Measurements from ENCODE around the gene GATAD2A. TPM values are rescaled to one million over a fixed set of nuclear protein-coding genes. Genes with fewer than 3 reads are reported as not detected.

GATAD2A gene
- total RNA-seq, 1 experiment from 2014 or later, result 101 TPM

DNA sequence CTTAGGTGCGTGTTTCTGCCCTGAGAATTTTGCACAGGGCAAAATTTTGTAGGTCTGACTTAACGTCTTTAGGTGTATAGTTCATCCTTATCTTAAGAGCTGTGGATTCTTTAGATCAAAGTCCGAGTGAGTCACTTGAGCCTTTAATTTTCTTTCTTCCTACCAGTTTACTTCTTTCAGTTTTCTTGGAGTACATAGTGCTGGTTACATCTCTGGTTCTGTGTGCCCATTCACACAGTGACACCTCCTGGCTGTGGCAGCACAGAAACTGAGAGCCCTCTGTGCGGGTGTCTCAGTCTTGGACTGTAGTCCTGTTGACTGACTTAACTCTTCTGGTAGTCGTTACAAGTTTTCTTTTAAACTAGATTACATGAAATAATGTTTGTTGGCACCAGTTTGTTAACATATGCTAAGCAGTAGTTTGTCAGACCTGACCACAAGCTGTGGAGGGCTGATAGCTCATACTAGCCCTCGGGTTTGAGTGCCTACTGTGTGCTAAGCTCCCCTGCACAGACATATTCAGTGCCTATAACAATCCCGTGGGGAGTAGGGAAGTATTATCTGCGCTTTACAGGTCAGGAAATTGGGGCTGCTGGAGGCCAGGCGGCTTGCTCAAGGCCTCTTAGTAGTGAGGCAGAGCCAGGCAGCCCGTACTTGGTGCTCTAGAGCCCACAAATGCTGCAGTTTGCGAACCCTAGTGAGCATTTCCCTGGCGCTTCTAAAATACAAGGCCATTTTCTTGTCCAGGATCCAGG is 1.6 kb downstream of the GATAD2A start:
- Histone ChIP-seq H3K36me3 (peaks cover 20% of the 10 kb centered on the region; the same call in 1 of the 2 replicates), H3K4me1 (peaks cover 14% of the 10 kb centered on the region), H3K9me3 (replicated peaks) (no peaks in the 10 kb centered on the region), H3K27me3 (no peaks in the 10 kb centered on the region), H3K4me3 (peak overlapping the region; percentile 95), H3K27ac (peak overlapping the region; percentile 74; the same call in 1 of the 2 replicates)
- peak in 1 of 2 experiments; percentile 40 for DNase-seq

DNA sequence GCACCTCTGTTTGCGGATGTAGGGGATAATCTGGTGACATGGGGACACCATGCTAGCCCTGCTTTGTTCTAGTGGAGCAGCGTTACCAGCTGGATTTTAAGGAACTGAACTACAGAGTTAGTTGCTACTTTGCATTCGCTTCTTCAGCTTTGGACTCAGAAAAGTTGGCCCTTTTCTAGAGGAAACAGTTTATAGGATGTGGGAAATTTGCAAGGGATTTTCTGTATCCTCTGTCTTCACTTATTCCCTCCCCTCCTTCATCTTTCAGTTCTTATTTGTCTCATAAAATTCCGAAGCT is 2.1 kb downstream of the GATAD2A start:
- Histone ChIP-seq H3K27me3 (no peaks in the 10 kb centered on the region), H3K4me1 (peaks cover 14% of the 10 kb centered on the region), H3K9me3 (replicated peaks) (no peaks in the 10 kb centered on the region), H3K27ac (no peak overlapping the region), H3K4me3 (no peak overlapping the region; the same call in 1 of the 2 replicates), H3K36me3 (peaks cover 20% of the 10 kb centered on the region; the same call in 1 of the 2 replicates)
- no peak for DNase-seq

DNA sequence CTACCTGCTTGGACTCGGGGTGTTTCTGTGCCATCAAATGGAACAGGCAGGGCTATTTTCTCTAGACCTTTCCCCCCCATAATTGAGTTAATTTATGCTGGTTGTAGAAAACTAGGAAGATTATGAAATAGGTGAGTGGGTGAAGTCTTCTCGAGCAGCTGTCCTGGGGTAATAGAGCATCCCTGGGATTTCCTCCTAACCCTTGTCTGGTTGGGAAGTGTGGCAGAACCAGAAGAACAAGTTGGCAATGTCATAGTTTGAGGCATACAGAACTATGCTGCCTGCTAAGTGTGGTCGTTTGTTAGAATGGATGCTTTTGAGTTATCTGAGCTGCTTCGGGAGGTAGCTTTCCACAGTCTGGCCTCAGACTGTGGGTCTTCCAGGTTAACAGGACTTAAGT is 3.7 kb downstream of the GATAD2A start:
- DNase-seq, result no peak
- Histone ChIP-seq H3K4me1 (peaks cover 11% of the 10 kb centered on the region), H3K27ac (no peak overlapping the region), H3K27me3 (no peaks in the 10 kb centered on the region), H3K4me3 (no peak overlapping the region), H3K36me3 (peaks cover 20% of the 10 kb centered on the region; the same call in 1 of the 2 replicates), H3K9me3 (replicated peaks) (no peaks in the 10 kb centered on the region)

DNA sequence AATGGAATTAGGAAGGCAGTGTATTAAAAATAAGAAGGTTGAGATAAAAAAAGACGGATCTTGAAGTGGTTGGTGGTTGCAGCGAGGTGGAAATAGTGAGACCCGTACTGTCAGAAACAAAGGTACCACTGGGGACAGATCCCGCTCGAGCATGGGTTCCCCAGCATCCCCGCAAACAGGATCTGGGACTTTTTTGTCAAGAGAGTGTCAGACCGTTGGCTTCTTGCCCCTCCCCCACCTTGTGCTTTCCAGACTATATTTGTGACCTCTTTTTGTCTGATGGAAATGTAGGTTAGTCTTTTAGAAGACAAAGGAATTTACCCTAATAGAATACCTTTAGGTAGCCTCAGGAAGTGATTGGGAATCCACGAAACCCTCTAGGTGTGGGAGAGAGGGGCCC is 4.2 kb downstream of the GATAD2A start:
- Histone ChIP-seq H3K4me3 (no peak overlapping the region), H3K9me3 (replicated peaks) (no peaks in the 10 kb centered on the region), H3K4me1 (peaks cover 11% of the 10 kb centered on the region), H3K27me3 (no peaks in the 10 kb centered on the region), H3K27ac (no peak overlapping the region), H3K36me3 (peaks cover 20% of the 10 kb centered on the region; the same call in 1 of the 2 replicates)
- no peak for DNase-seq

DNA sequence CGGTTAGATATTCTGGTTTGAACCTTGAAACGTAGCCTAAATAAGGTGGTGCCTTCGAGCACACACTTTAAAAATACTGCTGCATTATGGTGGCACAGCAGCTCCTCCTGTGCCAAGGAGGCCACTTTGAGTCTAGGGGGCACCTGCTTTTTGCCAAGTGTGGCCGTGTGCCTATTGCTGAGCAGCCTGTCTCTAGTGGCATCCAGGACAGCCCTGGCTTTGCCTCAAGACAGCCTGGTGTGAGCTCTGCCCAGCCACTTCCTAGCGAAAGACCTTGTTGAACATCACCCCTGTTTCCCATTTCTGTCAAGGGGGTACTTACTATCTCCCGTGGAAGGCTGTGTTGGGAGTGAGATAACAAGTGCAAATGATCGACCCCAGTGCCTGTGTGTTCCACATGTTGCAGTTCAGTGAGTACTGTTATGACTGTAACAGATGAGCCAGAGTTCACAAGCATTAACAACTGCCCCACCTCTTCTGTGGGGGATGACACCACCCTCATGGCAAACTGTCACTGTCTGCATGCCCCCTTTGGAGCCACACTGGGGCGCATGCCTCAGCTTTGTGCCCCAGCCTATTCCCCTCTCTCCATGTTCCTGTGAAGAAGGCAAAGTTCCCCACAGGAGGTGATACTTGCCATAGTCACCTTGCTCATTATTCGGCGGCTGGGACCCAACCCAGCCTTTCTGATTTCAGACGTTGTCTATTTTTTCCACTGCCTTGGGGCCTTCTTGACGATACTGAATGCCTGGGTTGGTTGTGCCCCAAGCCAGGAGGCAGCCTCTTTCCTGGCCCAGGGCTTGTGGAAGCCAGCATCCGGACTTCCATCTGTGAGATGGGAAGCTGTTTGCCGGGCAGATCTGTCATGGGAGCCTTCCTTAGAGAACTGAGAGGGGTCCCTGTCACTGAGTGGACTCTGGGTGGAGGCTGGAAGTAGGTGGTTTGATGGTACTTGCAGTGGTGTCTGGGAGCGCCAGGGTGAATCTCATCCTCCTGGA is 5.4 kb downstream of the GATAD2A start:
- H3K36me3 ChIP-seq, result peaks cover 20% of the 10 kb centered on the region; the same call in 1 of the 2 replicates
- no peak overlapping the region for H3K4me3 ChIP-seq
- H3K27me3 ChIP-seq, result no peaks in the 10 kb centered on the region
- H3K27ac ChIP-seq, result no peak overlapping the region
- no peaks in the 10 kb centered on the region for H3K9me3 ChIP-seq (replicated peaks)
- DNase-seq, result no peak
- H3K4me1 ChIP-seq, result peaks cover 8% of the 10 kb centered on the region

DNA sequence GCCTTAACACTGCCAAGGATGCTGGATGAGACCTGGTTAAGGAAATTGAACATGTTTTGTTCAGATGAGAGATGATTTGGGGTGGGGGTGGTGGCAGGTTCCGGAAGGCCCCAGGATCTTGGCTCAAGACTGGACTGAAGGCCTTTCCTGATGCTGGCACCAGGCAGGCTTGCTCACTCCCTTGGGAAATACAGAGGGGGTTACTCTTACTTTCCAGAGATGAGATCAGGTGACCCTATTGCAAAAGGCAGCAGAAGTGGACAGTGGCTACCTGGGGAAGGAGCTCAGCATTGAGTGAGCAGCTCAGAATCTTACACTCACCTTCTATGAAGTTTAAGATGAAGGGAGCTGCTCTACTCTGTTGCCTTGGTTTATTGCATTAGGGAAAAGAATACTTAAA is 10.8 kb downstream of the GATAD2A start:
- no peak overlapping the region for H3K27ac ChIP-seq
- peaks cover 4% of the 10 kb centered on the region; the same call in 1 of the 2 replicates for H3K36me3 ChIP-seq
- no peak overlapping the region for H3K4me3 ChIP-seq
- H3K27me3 ChIP-seq, result no peaks in the 10 kb centered on the region
- no peaks in the 10 kb centered on the region for H3K9me3 ChIP-seq (replicated peaks)
- H3K4me1 ChIP-seq, result peaks cover 45% of the 10 kb centered on the region
- DNase-seq, result no peak

DNA sequence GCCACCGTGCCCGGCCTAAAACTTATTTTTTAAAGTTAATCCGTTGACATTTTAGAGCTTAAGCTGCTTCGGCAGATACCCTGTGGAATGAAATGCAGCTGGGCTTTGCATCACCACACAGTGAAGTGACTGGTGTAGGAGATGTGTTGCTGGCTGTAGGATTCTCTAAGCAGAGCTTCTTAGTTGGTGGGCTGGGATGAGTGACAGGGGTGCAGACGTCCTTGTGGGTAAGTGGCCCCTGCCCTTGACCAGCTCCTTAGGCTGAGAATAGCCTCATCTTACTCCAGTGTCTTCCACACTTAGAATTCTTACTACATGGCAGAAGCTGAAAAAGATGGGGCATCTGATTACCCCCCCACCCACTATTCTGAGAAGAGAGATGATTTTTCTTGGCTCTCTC is 11.6 kb downstream of the GATAD2A start:
- peaks cover 46% of the 10 kb centered on the region for H3K4me1 ChIP-seq
- no peaks in the 10 kb centered on the region for H3K27me3 ChIP-seq
- H3K4me3 ChIP-seq, result no peak overlapping the region
- peak; percentile 30 to 52 for DNase-seq
- peak overlapping the region; percentile 91 for H3K27ac ChIP-seq
- H3K9me3 ChIP-seq (replicated peaks), result no peaks in the 10 kb centered on the region
- H3K36me3 ChIP-seq, result no peaks in the 10 kb centered on the region

DNA sequence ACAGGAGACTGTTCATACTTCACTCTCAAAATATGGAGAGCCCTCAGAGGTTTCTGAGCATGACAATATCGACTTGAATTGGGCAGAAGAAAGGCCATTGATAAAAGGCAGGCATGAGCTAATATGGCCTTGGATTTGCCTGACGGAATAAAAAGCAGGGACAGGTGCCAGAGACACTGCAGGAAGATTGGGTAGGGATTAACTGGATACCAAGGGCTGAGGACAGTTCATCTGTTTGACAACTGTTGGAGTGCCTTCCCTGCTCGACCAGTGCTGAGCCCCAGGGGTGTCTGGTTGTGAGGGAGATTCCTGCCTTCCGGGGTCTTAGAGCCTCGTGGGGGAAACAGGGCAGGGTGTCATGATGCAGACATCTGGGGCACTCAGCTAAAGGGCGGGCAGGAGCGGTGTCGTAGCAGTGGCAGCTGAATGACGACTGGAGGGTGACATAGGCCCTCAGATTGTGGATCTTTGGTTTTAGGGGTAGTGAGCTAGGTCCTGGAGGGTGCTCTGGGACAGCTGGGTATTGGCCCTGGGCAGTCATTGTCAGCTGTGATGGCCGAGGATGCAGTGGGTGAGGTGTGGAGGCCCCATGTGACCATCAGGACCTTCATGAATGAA is 12.3 kb downstream of the GATAD2A start:
- H3K36me3 ChIP-seq, result no peaks in the 10 kb centered on the region
- no peaks in the 10 kb centered on the region for H3K9me3 ChIP-seq (replicated peaks)
- H3K27ac ChIP-seq, result peak overlapping the region; percentile 91
- H3K4me1 ChIP-seq, result peaks cover 46% of the 10 kb centered on the region
- no peaks in the 10 kb centered on the region for H3K27me3 ChIP-seq
- H3K4me3 ChIP-seq, result no peak overlapping the region
- DNase-seq, result peak; percentile 93 to 97

DNA sequence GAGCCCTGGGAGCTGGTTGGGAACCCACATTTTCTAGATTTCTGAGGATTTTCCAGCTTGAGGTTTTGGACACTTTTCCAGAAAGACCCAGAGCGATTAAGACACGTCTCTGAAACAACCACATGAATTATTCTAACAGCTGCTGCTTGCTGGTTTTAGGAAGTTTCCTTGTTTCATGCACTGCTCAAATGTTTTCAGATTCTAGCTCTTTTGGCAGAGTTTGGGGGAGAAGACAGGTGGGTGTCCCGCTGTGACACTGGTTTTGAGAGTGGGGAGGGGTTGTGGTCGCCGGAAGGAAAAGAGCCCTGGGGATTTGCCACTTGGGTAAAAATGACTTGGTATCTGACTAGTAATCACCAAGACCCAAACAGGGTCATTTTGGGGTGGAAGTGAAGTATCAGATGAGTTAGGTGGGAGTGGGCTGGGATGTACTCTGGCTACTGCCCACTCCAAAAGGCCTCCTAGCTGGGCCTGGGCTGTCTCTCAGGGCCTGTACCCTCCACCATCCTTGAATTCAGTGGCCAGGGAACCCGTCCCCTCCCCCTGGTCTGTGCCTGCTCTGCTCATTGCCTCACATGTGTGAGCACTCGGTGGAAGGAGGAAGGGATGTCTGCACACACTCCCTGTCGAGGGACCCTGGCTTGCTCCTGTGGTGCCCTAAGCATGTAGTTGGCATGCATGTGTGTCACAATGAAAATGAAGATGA is 13.2 kb downstream of the GATAD2A start:
- no peaks in the 10 kb centered on the region for H3K9me3 ChIP-seq (replicated peaks)
- H3K27me3 ChIP-seq, result no peaks in the 10 kb centered on the region
- H3K4me1 ChIP-seq, result peaks cover 46% of the 10 kb centered on the region
- H3K36me3 ChIP-seq, result no peaks in the 10 kb centered on the region
- H3K27ac ChIP-seq, result peak overlapping the region; percentile 91
- no peak overlapping the region for H3K4me3 ChIP-seq
- DNase-seq, result peak; percentile 77 to 92

DNA sequence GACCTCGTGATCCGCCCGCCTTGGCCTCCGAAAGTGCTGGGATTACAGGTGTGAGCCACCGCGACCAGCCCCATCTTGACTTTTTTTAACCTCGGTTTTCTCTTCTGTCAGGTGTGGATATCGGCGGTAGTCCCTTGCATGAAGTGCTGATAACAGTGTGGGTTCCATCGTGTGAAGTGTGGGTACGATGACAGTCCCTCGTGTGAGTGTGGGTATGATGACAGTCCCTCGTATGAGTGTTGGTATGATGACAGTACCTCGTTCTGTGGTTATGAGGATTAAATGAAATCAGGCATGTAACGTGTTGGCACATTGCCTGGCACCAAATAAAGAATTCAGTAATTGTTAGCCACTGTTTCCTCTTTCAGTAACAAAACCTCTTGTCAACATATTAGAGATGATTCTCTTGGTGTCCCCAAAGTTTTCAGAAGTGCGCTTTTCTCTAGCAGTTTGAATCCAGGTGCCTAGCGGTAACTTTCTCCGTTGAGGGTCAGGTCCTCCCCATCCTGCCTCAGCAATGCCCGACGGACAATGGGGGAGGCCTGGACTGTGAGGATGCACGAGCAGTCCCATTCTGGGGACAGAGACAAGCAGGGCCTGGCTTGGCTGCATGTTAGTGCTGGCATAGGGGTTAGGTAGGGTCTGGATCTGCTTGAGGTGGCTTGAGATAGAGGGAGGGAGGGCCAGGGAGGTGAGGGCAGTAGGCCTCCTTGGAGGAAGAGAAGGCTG is 15.3 kb downstream of the GATAD2A start:
- Histone ChIP-seq H3K9me3 (replicated peaks) (no peaks in the 10 kb centered on the region), H3K27me3 (no peaks in the 10 kb centered on the region), H3K27ac (peak overlapping the region; percentile 46), H3K4me3 (no peak overlapping the region), H3K36me3 (no peaks in the 10 kb centered on the region), H3K4me1 (peaks cover 46% of the 10 kb centered on the region)
- DNase-seq, result peak; percentile 31 to 76

DNA sequence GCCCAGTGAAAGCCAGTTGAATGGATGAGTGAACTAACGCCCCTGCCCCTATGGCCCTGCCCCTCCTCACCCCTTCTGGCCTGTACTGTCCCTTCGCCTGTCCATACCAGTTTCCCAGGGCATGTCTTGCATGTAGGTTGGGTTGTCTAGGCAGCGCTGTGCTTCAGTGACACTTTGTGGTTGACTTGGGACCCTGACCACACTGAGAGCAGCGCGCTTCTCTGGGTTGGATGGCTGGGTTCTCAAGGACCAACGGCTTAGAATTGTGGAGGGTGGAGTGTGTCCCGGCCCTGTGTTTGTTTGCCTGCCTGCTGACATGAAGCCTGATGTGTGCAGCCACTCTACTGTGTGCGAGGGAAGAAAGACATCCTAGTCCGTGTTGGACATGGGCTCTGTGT is 15.8 kb downstream of the GATAD2A start:
- Histone ChIP-seq H3K9me3 (replicated peaks) (no peaks in the 10 kb centered on the region), H3K36me3 (no peaks in the 10 kb centered on the region), H3K4me1 (peaks cover 41% of the 10 kb centered on the region), H3K27ac (peak overlapping the region; percentile 46), H3K4me3 (no peak overlapping the region), H3K27me3 (no peaks in the 10 kb centered on the region)
- no peak for DNase-seq

DNA sequence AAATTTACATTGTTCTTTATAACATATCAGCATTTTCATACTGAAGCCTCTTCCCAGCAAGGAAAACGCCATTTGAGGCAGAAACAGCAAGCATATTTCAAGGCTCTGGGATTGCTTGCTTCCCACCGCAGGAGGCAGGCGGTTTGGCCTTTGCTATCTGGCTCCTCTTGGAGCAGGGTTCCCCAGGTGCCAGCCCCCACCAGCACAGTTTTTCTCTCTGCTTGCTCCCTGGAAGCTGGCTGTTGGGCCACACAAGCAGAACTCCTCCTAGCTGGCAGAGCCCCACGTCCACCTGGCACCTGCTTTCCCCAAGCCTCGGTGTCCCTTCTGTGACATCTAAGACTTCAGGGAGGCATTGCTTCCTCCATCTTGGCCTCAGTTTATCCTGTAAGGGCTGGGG is 16.7 kb downstream of the GATAD2A start:
- Histone ChIP-seq H3K4me3 (no peak overlapping the region), H3K36me3 (no peaks in the 10 kb centered on the region), H3K4me1 (peaks cover 35% of the 10 kb centered on the region), H3K27ac (no peak overlapping the region), H3K27me3 (no peaks in the 10 kb centered on the region), H3K9me3 (replicated peaks) (no peaks in the 10 kb centered on the region)
- DNase-seq, result no peak

DNA sequence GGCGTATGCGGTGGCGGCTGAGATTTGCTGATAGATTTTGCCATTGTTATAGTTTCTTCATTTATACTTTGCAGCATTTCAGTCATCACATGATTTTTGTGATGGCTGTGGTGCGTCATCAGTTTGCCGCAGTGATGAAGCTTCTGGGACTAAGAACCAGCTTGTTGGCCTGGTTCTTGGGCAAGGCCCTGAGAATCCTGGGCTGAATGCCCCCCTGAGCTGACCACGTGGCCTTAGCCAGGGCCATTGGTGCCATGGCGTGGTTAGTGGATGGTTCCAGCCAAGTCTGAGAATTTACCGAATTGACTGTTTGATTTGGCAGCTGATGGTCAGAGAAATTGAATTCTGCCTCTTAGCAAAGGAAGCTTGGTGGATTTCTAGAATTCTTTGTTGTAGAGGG is 17.8 kb downstream of the GATAD2A start:
- Histone ChIP-seq H3K9me3 (replicated peaks) (no peaks in the 10 kb centered on the region), H3K27ac (no peak overlapping the region), H3K36me3 (0 out of 2 replicates have a peak, but pooled peaks cover 2% of the 10 kb centered on the region), H3K27me3 (no peaks in the 10 kb centered on the region), H3K4me3 (no peak overlapping the region), H3K4me1 (peaks cover 23% of the 10 kb centered on the region)
- no peak for DNase-seq
